ENCODE data around the gene PHLDA2.

The PHLDA2 gene

DNA sequence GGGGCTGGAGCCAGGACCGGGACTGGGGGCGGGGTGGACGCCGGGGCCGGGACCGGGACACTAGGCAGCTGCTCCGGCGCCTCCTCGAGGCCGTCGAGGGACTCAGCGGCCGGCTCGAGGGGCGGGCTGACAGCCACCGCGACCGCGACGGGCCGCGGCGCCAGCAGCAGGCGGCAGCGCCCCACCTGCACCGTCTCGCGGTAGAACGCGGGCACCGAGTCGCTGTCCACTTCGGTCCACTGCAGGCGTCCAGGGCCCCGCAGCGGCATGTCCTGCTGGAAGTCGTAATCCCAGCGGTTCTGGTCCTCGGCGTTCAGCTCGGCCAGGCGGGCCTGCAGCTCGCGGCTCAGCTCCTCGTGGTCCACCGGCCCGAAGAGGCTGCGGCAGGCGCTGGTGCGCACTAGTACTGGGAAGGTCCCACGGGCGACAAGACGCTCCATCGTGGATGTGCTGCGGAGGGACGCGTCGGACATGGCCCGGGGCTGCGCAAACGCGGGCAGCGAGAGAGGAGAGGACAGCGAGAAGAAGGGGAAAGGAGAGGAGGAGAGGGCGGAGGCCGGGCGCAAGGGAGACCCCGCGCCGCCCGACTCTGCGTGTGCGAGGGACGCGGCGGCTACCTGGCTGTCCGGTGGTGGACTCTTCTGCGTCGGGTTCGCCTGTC, 44.1 kb downstream of the PHLDA2 start:
- H3K4me1 ChIP-seq (ENCODE audit: control insufficient read depth, insufficient read depth, low read length), result peaks cover 11% of the 10 kb centered on the region
- H3K9ac ChIP-seq (ENCODE audit: low read length), result peak overlapping the region; percentile 65
- H3K4me3 ChIP-seq (ENCODE audit: low read length), result peak overlapping the region; percentile 36
- H3K27me3 ChIP-seq (ENCODE audit: control insufficient read depth, insufficient read depth, low read length), result peaks cover 14% of the 10 kb centered on the region
- no peaks in the 10 kb centered on the region for H3K9me3 ChIP-seq (ENCODE audit: control insufficient read depth, low read length)
- H3K36me3 ChIP-seq (ENCODE audit: control insufficient read depth, insufficient read depth, low read length), result no peaks in the 10 kb centered on the region

GRCh38 chr11:2883979-2884815, 45.0 kb downstream of the PHLDA2 start:
- no peaks in the 10 kb centered on the region for H3K9me3 ChIP-seq (ENCODE audit: control insufficient read depth, low read length)
- peak overlapping the region; percentile 25 for H3K4me3 ChIP-seq (ENCODE audit: low read length)
- H3K27me3 ChIP-seq (ENCODE audit: control insufficient read depth, insufficient read depth, low read length), result peaks cover 14% of the 10 kb centered on the region
- H3K9ac ChIP-seq (ENCODE audit: low read length), result peak overlapping the region; percentile 66
- peaks cover 9% of the 10 kb centered on the region for H3K4me1 ChIP-seq (ENCODE audit: control insufficient read depth, insufficient read depth, low read length)
- no peaks in the 10 kb centered on the region for H3K36me3 ChIP-seq (ENCODE audit: control insufficient read depth, insufficient read depth, low read length)

GRCh38 chr11:2883640-2883978, 45.6 kb downstream of the PHLDA2 start:
- H3K4me3 ChIP-seq (ENCODE audit: low read length), result peak overlapping the region; percentile 25
- H3K27me3 ChIP-seq (ENCODE audit: control insufficient read depth, insufficient read depth, low read length), result peaks cover 14% of the 10 kb centered on the region
- H3K9me3 ChIP-seq (ENCODE audit: control insufficient read depth, low read length), result no peaks in the 10 kb centered on the region
- no peaks in the 10 kb centered on the region for H3K36me3 ChIP-seq (ENCODE audit: control insufficient read depth, insufficient read depth, low read length)
- H3K4me1 ChIP-seq (ENCODE audit: control insufficient read depth, insufficient read depth, low read length), result peaks cover 9% of the 10 kb centered on the region
- peak overlapping the region; percentile 55 for H3K9ac ChIP-seq (ENCODE audit: low read length)

DNA sequence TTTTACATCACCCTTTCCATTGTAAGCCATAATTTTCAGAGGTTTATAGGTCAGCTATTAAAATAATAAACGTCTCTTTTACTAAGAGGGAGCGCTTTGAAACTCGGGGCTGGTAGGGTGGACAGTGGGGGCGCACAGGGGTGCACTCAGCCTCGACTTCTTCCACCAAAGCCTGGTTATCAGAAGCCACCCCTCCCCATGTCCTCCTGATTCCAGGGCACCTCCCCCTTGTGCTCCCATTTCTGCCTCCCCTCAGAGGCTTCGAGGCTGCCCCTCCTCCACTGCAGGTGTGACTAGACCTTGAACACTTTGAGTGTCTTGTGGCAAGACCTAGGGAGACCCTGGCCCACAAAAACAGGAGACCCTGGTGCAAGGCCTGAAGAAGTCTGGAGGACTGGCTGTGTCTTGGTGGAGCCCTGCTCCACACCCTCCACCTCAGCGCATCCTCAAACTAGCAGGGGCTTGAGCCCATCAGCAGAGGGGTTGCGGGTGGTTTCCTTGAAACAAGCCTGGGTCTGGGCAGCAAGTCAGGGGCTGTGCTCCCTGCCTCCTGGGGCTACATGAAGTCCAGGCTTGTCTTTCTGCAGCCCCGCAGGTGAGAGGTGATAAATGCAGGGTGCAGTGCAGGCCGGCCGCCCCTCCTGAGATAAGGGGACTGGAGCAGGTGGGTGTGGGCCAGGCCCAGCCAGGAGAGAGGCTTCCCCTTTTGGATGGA, 46.7 kb downstream of the PHLDA2 start:
- H3K9ac ChIP-seq (ENCODE audit: low read length), result no peak overlapping the region
- H3K36me3 ChIP-seq (ENCODE audit: control insufficient read depth, insufficient read depth, low read length), result no peaks in the 10 kb centered on the region
- peaks cover 9% of the 10 kb centered on the region for H3K4me1 ChIP-seq (ENCODE audit: control insufficient read depth, insufficient read depth, low read length)

GRCh38 chr11:2881981-2882375, 47.2 kb downstream of the PHLDA2 start:
- no peaks in the 10 kb centered on the region for H3K36me3 ChIP-seq (ENCODE audit: control insufficient read depth, insufficient read depth, low read length)
- no peak overlapping the region for H3K9ac ChIP-seq (ENCODE audit: low read length)
- no peaks in the 10 kb centered on the region for H3K9me3 ChIP-seq (ENCODE audit: control insufficient read depth, low read length)
- H3K4me3 ChIP-seq (ENCODE audit: low read length), result no peak overlapping the region
- H3K4me1 ChIP-seq (ENCODE audit: control insufficient read depth, insufficient read depth, low read length), result peaks cover 9% of the 10 kb centered on the region
- H3K27me3 ChIP-seq (ENCODE audit: control insufficient read depth, insufficient read depth, low read length), result peaks cover 14% of the 10 kb centered on the region

More for the DNA sequence above, 46.7 kb downstream of the PHLDA2 start:
- Histone ChIP-seq H3K9me3 (ENCODE audit: control insufficient read depth, low read length) (no peaks in the 10 kb centered on the region), H3K27me3 (ENCODE audit: control insufficient read depth, insufficient read depth, low read length) (peaks cover 14% of the 10 kb centered on the region), H3K4me3 (ENCODE audit: low read length) (no peak overlapping the region)

DNA sequence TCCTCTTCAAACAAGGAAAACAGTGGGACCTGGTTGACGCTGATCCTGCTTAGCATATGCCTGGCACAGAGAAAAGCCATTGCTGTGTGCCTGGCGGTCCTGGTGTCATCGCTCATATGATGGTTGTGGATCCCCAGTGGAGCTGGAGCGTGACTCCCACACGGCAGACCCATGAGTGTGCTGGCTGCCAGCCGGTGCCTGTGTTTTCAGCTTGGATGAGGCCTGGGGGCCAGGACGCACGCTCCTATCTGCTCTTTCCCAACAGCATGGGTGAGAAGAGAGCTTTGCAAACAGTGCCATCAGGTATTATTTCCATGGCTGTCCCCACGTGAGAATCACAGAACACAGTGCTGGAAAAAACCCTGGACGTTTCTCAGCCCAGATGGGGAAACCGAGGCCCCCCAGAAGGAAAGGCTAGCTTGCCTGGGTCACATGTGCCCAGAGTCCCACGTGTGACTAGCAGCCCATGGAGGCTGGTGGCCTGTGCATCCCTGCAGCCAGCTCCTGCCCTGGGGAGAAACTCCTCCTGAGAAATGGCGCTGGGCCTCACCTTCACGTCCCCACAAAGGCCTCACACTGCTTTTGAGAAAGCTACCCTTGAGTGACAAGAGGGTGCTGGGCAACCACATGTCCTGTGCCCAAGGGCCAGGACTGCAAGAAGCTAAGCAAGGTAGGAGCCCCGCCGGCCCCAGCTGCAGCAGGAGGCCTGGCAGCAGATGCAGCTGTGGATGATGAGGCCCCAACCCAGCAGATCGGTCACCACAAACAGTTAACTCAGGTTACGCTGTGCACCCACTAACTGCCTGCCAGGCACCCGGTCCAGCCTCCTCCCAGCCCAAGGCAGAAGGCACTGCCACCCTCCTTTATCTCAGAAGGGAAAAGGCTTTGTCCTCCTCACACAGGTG, 47.9 kb downstream of the PHLDA2 start:
- Histone ChIP-seq H3K9me3 (ENCODE audit: control insufficient read depth, low read length) (no peaks in the 10 kb centered on the region), H3K4me3 (ENCODE audit: low read length) (no peak overlapping the region), H3K9ac (ENCODE audit: low read length) (no peak overlapping the region), H3K27me3 (ENCODE audit: control insufficient read depth, insufficient read depth, low read length) (peaks cover 14% of the 10 kb centered on the region), H3K36me3 (ENCODE audit: control insufficient read depth, insufficient read depth, low read length) (no peaks in the 10 kb centered on the region), H3K4me1 (ENCODE audit: control insufficient read depth, insufficient read depth, low read length) (peaks cover 7% of the 10 kb centered on the region)

DNA sequence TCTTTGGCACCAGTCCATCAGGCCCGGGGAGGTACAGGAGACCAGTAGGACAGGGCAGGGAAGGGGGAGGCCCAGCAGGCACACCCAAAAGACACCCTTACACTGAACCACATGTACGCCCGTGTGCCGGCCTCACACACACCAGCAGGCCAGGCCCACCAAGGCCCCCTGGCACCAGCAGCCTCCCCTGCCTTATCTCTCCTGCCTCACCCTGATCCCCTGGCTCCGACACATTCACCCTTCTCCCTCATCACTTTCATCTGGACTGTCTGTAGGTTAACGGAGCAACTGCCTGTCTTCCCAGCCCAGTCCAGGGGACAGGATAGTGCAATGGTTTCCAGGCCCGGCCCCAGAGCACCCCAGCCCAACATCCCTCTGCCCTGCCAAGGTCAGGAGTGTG, 48.6 kb downstream of the PHLDA2 start:
- no peak overlapping the region for H3K9ac ChIP-seq (ENCODE audit: low read length)

DNA sequence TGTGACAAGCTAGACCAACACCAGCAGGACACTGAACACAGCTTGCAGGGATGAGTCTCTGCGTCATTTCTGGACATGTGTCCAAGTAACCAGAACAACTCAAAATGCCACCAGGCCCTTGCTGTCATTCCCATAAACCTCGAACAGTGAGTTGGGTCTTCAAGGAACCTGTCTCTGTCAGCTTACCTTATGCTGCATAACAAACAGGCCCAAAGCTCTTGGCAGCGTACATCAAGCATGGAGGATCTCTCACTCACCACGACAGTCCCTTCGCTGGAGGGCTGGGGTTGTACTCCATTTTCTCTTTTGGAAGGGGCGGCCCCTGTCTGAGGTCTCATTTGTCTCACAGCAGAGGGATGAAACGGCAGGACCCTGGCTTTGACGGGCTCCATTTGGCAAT, 50.4 kb downstream of the PHLDA2 start:
- no peaks in the 10 kb centered on the region for H3K4me1 ChIP-seq (ENCODE audit: control insufficient read depth, insufficient read depth, low read length)
- H3K4me3 ChIP-seq (ENCODE audit: low read length), result no peak overlapping the region
- H3K9ac ChIP-seq (ENCODE audit: low read length), result no peak overlapping the region
- H3K36me3 ChIP-seq (ENCODE audit: control insufficient read depth, insufficient read depth, low read length), result no peaks in the 10 kb centered on the region
- H3K9me3 ChIP-seq (ENCODE audit: control insufficient read depth, low read length), result no peaks in the 10 kb centered on the region
- peaks cover 6% of the 10 kb centered on the region for H3K27me3 ChIP-seq (ENCODE audit: control insufficient read depth, insufficient read depth, low read length)

More for the DNA sequence above, 48.6 kb downstream of the PHLDA2 start:
- H3K36me3 ChIP-seq (ENCODE audit: control insufficient read depth, insufficient read depth, low read length), result no peaks in the 10 kb centered on the region
- H3K4me3 ChIP-seq (ENCODE audit: low read length), result no peak overlapping the region
- H3K9me3 ChIP-seq (ENCODE audit: control insufficient read depth, low read length), result no peaks in the 10 kb centered on the region
- H3K27me3 ChIP-seq (ENCODE audit: control insufficient read depth, insufficient read depth, low read length), result peaks cover 14% of the 10 kb centered on the region
- peaks cover 5% of the 10 kb centered on the region for H3K4me1 ChIP-seq (ENCODE audit: control insufficient read depth, insufficient read depth, low read length)
